ENCODE measurements around the gene AJM1.

AJM1 gene

DNA sequence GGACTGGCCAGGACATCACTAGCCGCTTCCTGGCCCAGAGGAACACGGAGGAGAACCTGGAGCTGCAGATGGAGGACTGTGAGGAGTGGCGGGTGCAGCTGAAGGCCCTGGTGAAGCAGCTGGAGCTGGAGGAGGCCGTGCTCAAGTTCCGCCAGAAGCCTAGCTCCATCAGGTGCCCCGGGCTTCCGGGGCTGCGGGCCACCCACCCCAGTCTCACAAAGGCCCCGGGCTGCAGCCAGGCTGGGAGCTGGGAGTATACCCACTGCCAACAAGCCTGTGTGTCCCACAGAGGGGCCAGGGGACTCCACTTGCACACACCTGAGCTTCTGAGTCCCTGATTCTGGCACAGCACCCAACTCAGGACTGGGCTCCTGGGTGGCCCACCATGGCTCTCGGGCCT, 36.2 kb upstream of the AJM1 start:
- H3K27ac ChIP-seq (ENCODE audit: poor library complexity, severe bottlenecking) = no peak overlapping the region
- H3K27me3 ChIP-seq (ENCODE audit: insufficient read depth, poor library complexity, severe bottlenecking) = no peaks in the 10 kb centered on the region
- DNase-seq (ENCODE audit: low spot score) (no peak), ATAC-seq (ENCODE audit: low read depth) (no peak)
- H3K4me3 ChIP-seq (ENCODE audit: severe bottlenecking) = no peak overlapping the region
- peaks cover 16% of the 10 kb centered on the region for H3K4me1 ChIP-seq (ENCODE audit: insufficient read depth, poor library complexity, severe bottlenecking)
- no peaks in the 10 kb centered on the region for H3K9me3 ChIP-seq (ENCODE audit: severe bottlenecking)
- peaks cover 21% of the 10 kb centered on the region for H3K36me3 ChIP-seq (ENCODE audit: low read depth)
- TF ChIP-seq CTCF (IDR thresholded peaks at IDR 0.05; ENCODE audit: poor library complexity, severe bottlenecking) = no peak

GRCh38 chr9:136806631-136807201, 35.6 kb upstream of the AJM1 start:
- ATAC-seq (ENCODE audit: low read depth) (peak; percentile 11), DNase-seq (ENCODE audit: low spot score) (no peak)
- Histone ChIP-seq H3K4me1 (ENCODE audit: insufficient read depth, poor library complexity, severe bottlenecking) (peaks cover 14% of the 10 kb centered on the region), H3K4me3 (ENCODE audit: severe bottlenecking) (peak overlapping the region; percentile 100), H3K36me3 (ENCODE audit: low read depth) (peaks cover 26% of the 10 kb centered on the region), H3K27me3 (ENCODE audit: insufficient read depth, poor library complexity, severe bottlenecking) (no peaks in the 10 kb centered on the region), H3K27ac (ENCODE audit: poor library complexity, severe bottlenecking) (peak overlapping the region; percentile 67), H3K9me3 (ENCODE audit: severe bottlenecking) (no peaks in the 10 kb centered on the region)
- no peak for TF ChIP-seq CTCF (IDR thresholded peaks at IDR 0.05; ENCODE audit: poor library complexity, severe bottlenecking)

- DNase-seq (ENCODE audit: low spot score) = peak; percentile 61
Observed at GRCh38 chr9:136807281-136808074, 34.8 kb upstream of the AJM1 start, which contains the start of gene RABL6. RABL6 (plus strand) TSS chr9:136807948; CDS start chr9:136808197, 249 bp downstream.

DNA sequence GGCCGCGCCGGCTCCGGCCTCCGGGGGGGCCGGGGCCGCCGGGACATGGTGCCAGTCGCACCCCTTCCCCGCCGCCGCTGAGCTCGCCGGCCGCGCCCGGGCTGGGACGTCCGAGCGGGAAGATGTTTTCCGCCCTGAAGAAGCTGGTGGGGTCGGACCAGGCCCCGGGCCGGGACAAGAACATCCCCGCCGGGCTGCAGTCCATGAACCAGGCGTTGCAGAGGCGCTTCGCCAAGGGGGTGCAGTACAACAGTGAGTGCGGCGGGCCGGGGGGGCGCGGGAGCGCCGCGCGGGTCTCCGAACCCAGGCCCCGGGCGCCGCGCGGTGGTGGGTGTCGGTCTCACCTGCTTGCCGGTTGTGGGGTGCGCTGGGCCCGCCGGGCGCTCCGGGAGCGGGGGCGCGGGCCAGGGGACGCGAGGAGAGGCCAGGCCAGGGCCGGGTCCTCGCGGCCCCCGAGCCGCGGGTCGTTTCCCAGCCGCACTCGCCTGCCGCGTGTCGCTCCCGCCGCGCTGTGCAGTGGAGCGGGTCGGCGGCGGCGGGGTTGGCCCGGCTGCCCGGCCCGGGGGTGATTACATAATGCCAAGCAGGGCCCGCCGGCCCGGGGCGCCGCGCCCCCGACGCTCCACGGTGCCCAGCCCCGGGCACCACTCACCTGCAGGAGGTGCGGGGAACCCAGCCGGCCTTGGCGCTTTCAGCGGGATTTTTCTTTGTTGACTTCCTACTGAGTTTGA, 34.0 kb upstream of the AJM1 start:
- TF ChIP-seq CTCF (IDR thresholded peaks at IDR 0.05; ENCODE audit: poor library complexity, severe bottlenecking) = no peak
- ATAC-seq (ENCODE audit: low read depth) = peak; percentile 6; the same call in 2 of the 3 replicates
- Histone ChIP-seq H3K4me1 (ENCODE audit: insufficient read depth, poor library complexity, severe bottlenecking) (peaks cover 14% of the 10 kb centered on the region), H3K9me3 (ENCODE audit: severe bottlenecking) (no peaks in the 10 kb centered on the region), H3K27ac (ENCODE audit: poor library complexity, severe bottlenecking) (peak overlapping the region; percentile 67), H3K36me3 (ENCODE audit: low read depth) (peaks cover 41% of the 10 kb centered on the region), H3K27me3 (ENCODE audit: insufficient read depth, poor library complexity, severe bottlenecking) (no peaks in the 10 kb centered on the region), H3K4me3 (ENCODE audit: severe bottlenecking) (peak overlapping the region; percentile 100)
- DNase-seq (ENCODE audit: low spot score) = peak; percentile 63

More at GRCh38 chr9:136807281-136808074, 34.8 kb upstream of the AJM1 start, which contains the start of gene RABL6:
- H3K9me3 ChIP-seq (ENCODE audit: severe bottlenecking) = no peaks in the 10 kb centered on the region
- H3K27ac ChIP-seq (ENCODE audit: poor library complexity, severe bottlenecking) = peak within 1 kb of the TSS; percentile 67
- peak; percentile 66 for ATAC-seq (ENCODE audit: low read depth)
- H3K27me3 ChIP-seq (ENCODE audit: insufficient read depth, poor library complexity, severe bottlenecking) = no peaks in the 10 kb centered on the region
- H3K36me3 ChIP-seq (ENCODE audit: low read depth) = peaks cover 33% of the 10 kb centered on the region
- no peak for TF ChIP-seq CTCF (IDR thresholded peaks at IDR 0.05; ENCODE audit: poor library complexity, severe bottlenecking)
- peak within 1 kb of the TSS; percentile 100 for H3K4me3 ChIP-seq (ENCODE audit: severe bottlenecking)
- H3K4me1 ChIP-seq (ENCODE audit: insufficient read depth, poor library complexity, severe bottlenecking) = peaks cover 14% of the 10 kb centered on the region
